Neuron (in vitro differentiated cells): Measurements from ENCODE around the gene INKA1.

Experiments
- H2AFZ ChIP-seq: one replicate; pipeline ENCODE4 v1.6.1; 2013; ENCODE audit warnings: low read depth, mild to moderate bottlenecking, inconsistent platforms, low read length, moderate library complexity
- H3K27me3 ChIP-seq: one replicate; pipeline ENCODE4 v1.6.1; 2013; ENCODE audit warnings: low read length; ENCODE audit not compliant: insufficient read depth
- H3K36me3 ChIP-seq: one replicate; pipeline ENCODE4 v1.6.1; 2013; ENCODE audit warnings: low read length; ENCODE audit not compliant: insufficient read depth
- H3K4me1 ChIP-seq: one replicate; pipeline ENCODE4 v1.6.1; 2013; ENCODE audit warnings: low read length; ENCODE audit not compliant: insufficient read depth
- H3K4me3 ChIP-seq: 2 replicates; pipeline ENCODE4 v1.5.1; 2013; ENCODE audit warnings: mild to moderate bottlenecking, low read length, moderate library complexity
- H3K9me3 ChIP-seq: one replicate; pipeline ENCODE4 v1.6.1; 2013; ENCODE audit warnings: low read length

Gene INKA1

GRCh38 chr3:49842843-49843517 is 39.9 kb downstream of the INKA1 start:
- Histone ChIP-seq H2AFZ (no peak overlapping the region), H3K36me3 (peaks cover 60% of the 10 kb centered on the region), H3K4me3 (no peak overlapping the region), H3K9me3 (no peaks in the 10 kb centered on the region), H3K27me3 (no peaks in the 10 kb centered on the region), H3K4me1 (no peaks in the 10 kb centered on the region)

- H3K4me3 ChIP-seq, result no peak overlapping the region
- H3K27me3 ChIP-seq, result no peaks in the 10 kb centered on the region
- peaks cover 56% of the 10 kb centered on the region for H3K36me3 ChIP-seq
- no peaks in the 10 kb centered on the region for H3K9me3 ChIP-seq
- no peak overlapping the region for H2AFZ ChIP-seq
- H3K4me1 ChIP-seq, result no peaks in the 10 kb centered on the region
These were observed 41.6 kb downstream of the INKA1 start for GRCh38 chr3:49844464-49845183.

GRCh38 chr3:49845694-49846093 is 42.6 kb downstream of the INKA1 start:
- no peaks in the 10 kb centered on the region for H3K27me3 ChIP-seq
- no peaks in the 10 kb centered on the region for H3K9me3 ChIP-seq
- H3K4me1 ChIP-seq, result no peaks in the 10 kb centered on the region
- H3K36me3 ChIP-seq, result peaks cover 56% of the 10 kb centered on the region
- no peak overlapping the region for H2AFZ ChIP-seq
- H3K4me3 ChIP-seq, result no peak overlapping the region
